Hepatocyte (in vitro differentiated cells): ENCODE data around the gene RB1. TPM values are rescaled to one million over a fixed set of nuclear protein-coding genes. Genes with fewer than 3 reads are reported as not detected.

Experiments used
- DNase-seq: peaks from one replicate; pipeline ENCODE4 v3.0.0-alpha.2; 2016; ENCODE audit warnings: low spot score
- H2AFZ ChIP-seq: fragments of 200-600 bp; sonication (generic); 2 replicates; pipeline ENCODE4 v1.6.0; 2016; ENCODE audit warnings: antibody characterized with exemption, mild to moderate bottlenecking
- H3K27ac ChIP-seq: fragments of 200-600 bp; sonication (generic); 2 replicates; pipeline ENCODE4 v1.5.1; 2016; ENCODE audit warnings: mild to moderate bottlenecking
- H3K27me3 ChIP-seq: fragments of 200-600 bp; sonication (generic); 2 replicates; pipeline ENCODE4 v1.6.1; 2016
- H3K36me3 ChIP-seq: fragments of 200-600 bp; sonication (generic); replicated peaks from 2 replicates; pipeline ENCODE4 v1.5.1; 2016; ENCODE audit warnings: low read depth; ENCODE audit not compliant: insufficient read depth
- H3K4me1 ChIP-seq: fragments of 200-600 bp; sonication (generic); 2 replicates; pipeline ENCODE4 v1.5.1; 2016; ENCODE audit warnings: mild to moderate bottlenecking, moderate library complexity; ENCODE audit not compliant: insufficient read depth
- H3K4me2 ChIP-seq: fragments of 200-600 bp; sonication (generic); 2 replicates; pipeline ENCODE4 v1.6.0; 2016
- H3K4me3 ChIP-seq: fragments of 200-600 bp; sonication (generic); 2 replicates; pipeline ENCODE4 v1.5.1; 2016; ENCODE audit warnings: mild to moderate bottlenecking
- H3K79me2 ChIP-seq: fragments of 200-600 bp; sonication (generic); 2 replicates; pipeline ENCODE4 v1.6.0; 2017; ENCODE audit warnings: mild to moderate bottlenecking
- H3K9me2 ChIP-seq: fragments of 200-600 bp; sonication (generic); replicated peaks from 2 replicates; pipeline ENCODE4 v1.6.0; 2017; ENCODE audit warnings: mild to moderate bottlenecking; ENCODE audit not compliant: insufficient read depth
- H3K9me3 ChIP-seq: fragments of 200-600 bp; sonication (generic); 2 replicates; pipeline ENCODE4 v1.5.1; 2016; ENCODE audit warnings: low read depth, mild to moderate bottlenecking
- H4K20me1 ChIP-seq: fragments of 200-600 bp; sonication (generic); 2 replicates; pipeline ENCODE4 v1.6.0; 2016; ENCODE audit warnings: mild to moderate bottlenecking; ENCODE audit not compliant: insufficient read depth, poor library complexity, severe bottlenecking
- CTCF ChIP-seq: fragments of 200-600 bp; sonication (generic); IDR thresholded peaks from 2 replicates; pipeline ENCODE4 v1.5.1; 2016; ENCODE audit warnings: antibody characterized with exemption, mild to moderate bottlenecking; ENCODE audit not compliant: poor library complexity
- EZH2 ChIP-seq: fragments of 200-600 bp; sonication (generic); IDR thresholded peaks from 2 replicates; pipeline ENCODE4 v1.6.1; 2016; ENCODE audit warnings: antibody characterized with exemption, mild to moderate bottlenecking, borderline replicate concordance
- EZH2phosphoT487 ChIP-seq: fragments of 200-600 bp; sonication (generic); IDR thresholded peaks from one replicate; pipeline ENCODE4 v1.6.1; 2018; ENCODE audit warnings: antibody characterized with exemption, mild to moderate bottlenecking, low read depth, moderate library complexity; ENCODE audit not compliant: unreplicated experiment, severe bottlenecking
- WGBS: methylation state at CpG from one replicate; pipeline ENCODE4 v1.1.6; 2016; ENCODE audit warnings: low lambda C conversion rate; ENCODE audit errors: missing lambda C conversion rate; 5-methylcytosine and 5-hydroxymethylcytosine counted together
- polyA plus RNA-seq: library from polyadenylated mRNA; unstranded; fragments of >200 nt; fragmentation: Nextera tagmentation; extraction: Ambion mirVana; gene quantifications from 2 replicates; pipeline ENCODE4 v1.2.1, GENCODE V29; 2016
- total RNA-seq: library from RNA; depleted of rRNA; stranded (reverse); fragments of >200 nt; gene quantifications from 2 replicates; pipeline ENCODE4 v1.2.3, GENCODE V29; 2014

RB1 gene
- total and polyA plus RNA-seq, 2 experiments from 2014 or later: 17.5 to 45.1 TPM

DNA sequence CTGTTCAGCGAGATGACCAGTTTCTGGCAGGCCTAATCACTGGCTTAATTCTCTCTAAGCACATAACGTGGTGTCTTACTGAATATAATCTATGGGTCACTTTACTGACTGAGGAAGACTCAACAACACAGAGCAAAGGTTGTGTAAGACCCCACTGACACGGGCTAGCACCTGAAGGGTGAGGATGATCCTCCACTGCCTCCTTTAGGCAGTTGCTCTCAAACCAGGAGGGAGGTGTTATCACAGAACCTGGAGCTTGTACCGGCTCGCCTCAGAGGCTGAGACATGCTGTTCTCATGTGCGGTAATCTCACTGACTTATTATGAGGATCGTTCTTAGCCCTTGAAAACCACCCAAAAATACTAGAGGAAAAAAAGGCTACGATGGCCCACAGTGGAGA lies 201.1 kb downstream of the RB1 start:
- H3K27ac ChIP-seq: no peak overlapping the region
- 88% methylated on average over 8 of the region's 8 CpGs for WGBS

GRCh38 chr13:48505012-48505411 lies 201.5 kb downstream of the RB1 start:
- DNase-seq: no peak
- Histone ChIP-seq H4K20me1 (no peaks in the 10 kb centered on the region), H3K4me1 (no peaks in the 10 kb centered on the region), H2AFZ (no peak overlapping the region), H3K4me2 (no peak overlapping the region), H3K27ac (no peak overlapping the region), H3K9me2 (no peaks in the 10 kb centered on the region), H3K27me3 (no peaks in the 10 kb centered on the region), H3K4me3 (no peak overlapping the region), H3K9me3 (no peaks in the 10 kb centered on the region), H3K36me3 (no peaks in the 10 kb centered on the region), H3K79me2 (no peaks in the 10 kb centered on the region)
- 89% methylated on average over 4 of the region's 4 CpGs for WGBS
- TF ChIP-seq CTCF (no peak), EZH2 (no peak), EZH2phosphoT487 (no peak)

More for the DNA sequence above, 201.1 kb downstream of the RB1 start:
- DNase-seq: no peak
- Histone ChIP-seq H3K36me3 (no peaks in the 10 kb centered on the region), H3K4me1 (no peaks in the 10 kb centered on the region), H3K27me3 (no peaks in the 10 kb centered on the region), H2AFZ (no peak overlapping the region), H3K9me2 (no peaks in the 10 kb centered on the region), H3K9me3 (no peaks in the 10 kb centered on the region), H3K79me2 (no peaks in the 10 kb centered on the region), H3K4me3 (no peak overlapping the region), H4K20me1 (no peaks in the 10 kb centered on the region), H3K4me2 (no peak overlapping the region)
- TF ChIP-seq CTCF (no peak), EZH2 (no peak), EZH2phosphoT487 (no peak)

DNA sequence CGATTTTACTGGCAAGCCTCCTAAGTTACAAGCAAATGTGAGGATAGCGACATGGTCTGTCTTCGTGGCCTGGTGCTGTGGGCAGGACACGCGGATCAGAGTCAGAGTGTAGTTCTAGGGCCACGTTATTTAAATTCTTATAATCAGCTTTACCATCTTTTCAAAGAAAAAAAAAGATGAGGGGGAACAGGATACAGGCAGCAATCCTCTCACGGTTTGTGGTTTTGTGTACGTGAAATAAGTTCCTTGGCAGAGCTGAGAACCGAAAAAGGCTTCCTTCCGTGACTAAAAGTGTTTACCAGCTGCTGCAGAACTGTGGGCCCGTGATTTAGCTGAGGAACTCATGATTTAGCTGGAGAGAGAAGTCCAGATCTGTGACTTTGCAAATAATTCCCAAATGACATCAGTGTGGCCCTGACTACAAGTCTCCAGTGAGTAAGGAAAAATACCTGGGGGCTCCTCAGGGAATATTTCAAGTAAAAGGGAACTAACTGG lies 202.1 kb downstream of the RB1 start:
- no peaks in the 10 kb centered on the region for H3K9me3 ChIP-seq
- H3K27me3 ChIP-seq: no peaks in the 10 kb centered on the region
- H2AFZ ChIP-seq: no peak overlapping the region
- H3K9me2 ChIP-seq: no peaks in the 10 kb centered on the region
- H4K20me1 ChIP-seq: no peaks in the 10 kb centered on the region
- H3K4me3 ChIP-seq: no peak overlapping the region
- H3K36me3 ChIP-seq: no peaks in the 10 kb centered on the region
- WGBS: 93% methylated on average over 11 of the region's 11 CpGs
- H3K79me2 ChIP-seq: no peaks in the 10 kb centered on the region
- DNase-seq: no peak
- no peak overlapping the region for H3K4me2 ChIP-seq
- no peaks in the 10 kb centered on the region for H3K4me1 ChIP-seq
- no peak overlapping the region for H3K27ac ChIP-seq
- TF ChIP-seq EZH2phosphoT487 (no peak), CTCF (no peak), EZH2 (no peak)
